ENCODE measurements around the gene CENPC. TPM values are rescaled to one million over a fixed set of nuclear protein-coding genes. Genes with fewer than 3 reads are reported as not detected.

The CENPC gene
- polyA plus RNA-seq, 2 of the 4 experiments (the other 2 are of a cell fraction) = 5.6 to 9.0 TPM

DNA sequence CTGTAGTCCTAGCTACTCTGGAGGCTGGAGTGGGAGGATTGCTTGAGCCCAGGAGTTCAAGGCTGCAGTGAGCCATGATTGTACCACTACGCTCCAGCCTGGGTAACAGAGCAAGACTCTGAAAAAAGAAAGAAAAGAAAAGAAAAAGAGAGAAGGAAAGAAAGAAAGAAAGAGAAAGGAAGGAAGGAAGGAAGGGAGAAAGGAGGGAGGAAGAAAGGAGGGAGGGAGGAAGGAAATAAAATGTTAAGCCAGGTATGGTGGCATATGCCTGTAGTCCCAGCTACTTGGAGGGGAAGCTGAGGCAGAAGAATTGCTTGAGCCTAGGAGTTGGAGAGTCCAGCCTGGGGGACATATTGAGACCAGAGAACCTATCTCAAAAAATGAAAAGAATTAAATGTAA lies 25.2 kb upstream of the CENPC start:
- no peak overlapping the region for H3K4me2 ChIP-seq
- DNase-seq (ENCODE audit: low read depth in 1 of 2, low spot score in 1 of 2) (no peak), FAIRE-seq (no peak), ATAC-seq (no peak)
- H3K27ac ChIP-seq = no peak overlapping the region
- WGBS (ENCODE audit: missing lambda C conversion rate) = 95% methylated on average over 1 of the region's 1 CpG
- ChIA-PET POLR2A (no interaction called here), CTCF (no interaction called here)
- TF ChIP-seq HOXB5 (CRISPR knock-in tag; IDR thresholded peaks at IDR 0.05) (no peak), FOXS1 (CRISPR knock-in tag; IDR thresholded peaks at IDR 0.05) (no peak), FOSL2 (IDR thresholded peaks at IDR 0.05) (no peak), FOSL2 (CRISPR knock-in tag; IDR thresholded peaks at IDR 0.05) (no peak)
- TF ChIP-seq, protein P1, sequence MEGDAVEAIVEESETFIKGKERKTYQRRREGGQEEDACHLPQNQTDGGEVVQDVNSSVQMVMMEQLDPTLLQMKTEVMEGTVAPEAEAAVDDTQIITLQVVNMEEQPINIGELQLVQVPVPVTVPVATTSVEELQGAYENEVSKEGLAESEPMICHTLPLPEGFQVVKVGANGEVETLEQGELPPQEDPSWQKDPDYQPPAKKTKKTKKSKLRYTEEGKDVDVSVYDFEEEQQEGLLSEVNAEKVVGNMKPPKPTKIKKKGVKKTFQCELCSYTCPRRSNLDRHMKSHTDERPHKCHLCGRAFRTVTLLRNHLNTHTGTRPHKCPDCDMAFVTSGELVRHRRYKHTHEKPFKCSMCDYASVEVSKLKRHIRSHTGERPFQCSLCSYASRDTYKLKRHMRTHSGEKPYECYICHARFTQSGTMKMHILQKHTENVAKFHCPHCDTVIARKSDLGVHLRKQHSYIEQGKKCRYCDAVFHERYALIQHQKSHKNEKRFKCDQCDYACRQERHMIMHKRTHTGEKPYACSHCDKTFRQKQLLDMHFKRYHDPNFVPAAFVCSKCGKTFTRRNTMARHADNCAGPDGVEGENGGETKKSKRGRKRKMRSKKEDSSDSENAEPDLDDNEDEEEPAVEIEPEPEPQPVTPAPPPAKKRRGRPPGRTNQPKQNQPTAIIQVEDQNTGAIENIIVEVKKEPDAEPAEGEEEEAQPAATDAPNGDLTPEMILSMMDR (IDR thresholded peaks at IDR 0.05) = no peak
- H3K4me1 ChIP-seq = no peaks in the 10 kb centered on the region
- no peaks in the 10 kb centered on the region for H3K9me3 ChIP-seq
- no peak overlapping the region for H3K4me3 ChIP-seq

DNA sequence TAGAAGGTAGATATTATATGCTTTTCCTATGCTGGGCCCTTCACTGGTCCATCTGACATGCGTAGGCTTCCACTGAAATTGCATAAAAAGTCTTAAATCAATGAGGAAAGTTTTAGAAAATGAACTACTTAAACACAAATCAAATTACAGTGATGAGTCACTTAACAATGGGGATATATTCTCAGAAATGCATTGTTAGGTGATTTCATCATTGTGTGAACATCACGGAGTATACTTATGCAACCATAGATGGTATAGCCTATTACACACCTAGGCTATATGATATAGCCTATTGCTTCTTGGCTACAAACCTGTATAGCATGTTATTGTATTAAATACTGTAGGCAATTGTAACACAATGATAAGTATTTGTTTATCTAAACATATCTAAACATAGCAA lies 23.5 kb upstream of the CENPC start:
- no peak for FAIRE-seq
- POLR2A ChIA-PET = no interaction called here
- no peak for ATAC-seq

DNA sequence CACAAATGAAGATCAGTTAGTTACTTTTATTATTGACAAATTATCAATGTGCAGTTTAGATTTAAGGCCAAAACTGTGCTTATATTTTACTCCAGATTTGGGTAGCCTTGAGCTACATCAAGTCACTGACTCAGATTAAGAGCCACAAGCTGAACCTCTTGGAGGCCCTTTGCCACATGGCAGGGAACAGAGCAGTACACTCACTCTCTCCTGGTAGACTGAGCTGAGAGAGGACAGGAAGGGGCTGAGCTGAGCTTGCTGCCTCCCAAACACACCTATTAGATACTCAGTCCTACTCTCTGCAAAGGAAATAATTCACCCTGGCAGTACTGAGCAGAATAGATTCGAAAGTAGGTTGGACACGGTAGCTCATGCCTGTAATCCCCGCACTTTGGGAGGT lies 21.0 kb upstream of the CENPC start:
- 71% methylated on average over 3 of the region's 3 CpGs for WGBS (ENCODE audit: missing lambda C conversion rate)
- no peak overlapping the region for H3K4me2 ChIP-seq
- DNase-seq (ENCODE audit: low read depth in 1 of 2, low spot score in 1 of 2) = no peak
- no peaks in the 10 kb centered on the region for H3K4me1 ChIP-seq
- H3K4me3 ChIP-seq = no peak overlapping the region
- FAIRE-seq = no peak
- ATAC-seq = no peak
- ChIA-PET POLR2A (no interaction called here), CTCF (no interaction called here)
- H3K27ac ChIP-seq = no peak overlapping the region
- TF ChIP-seq POLR2AphosphoS2 (conservative IDR thresholded peaks at IDR 0.05; ENCODE audit: low read length) (no peak), FOXS1 (CRISPR knock-in tag; IDR thresholded peaks at IDR 0.05) (no peak), MYC (IDR thresholded peaks at IDR 0.05; ENCODE audit: borderline replicate concordance, low read length) (no peak), CHD4 (IDR thresholded peaks at IDR 0.05; ENCODE audit: borderline replicate concordance) (no peak), FOSL2 (IDR thresholded peaks at IDR 0.05) (no peak), FOSL2 (CRISPR knock-in tag; IDR thresholded peaks at IDR 0.05) (no peak), EHMT2 (IDR thresholded peaks at IDR 0.05; ENCODE audit: low read depth) (no peak), CBX8 (IDR thresholded peaks at IDR 0.05) (no peak), RARB (CRISPR knock-in tag; IDR thresholded peaks at IDR 0.05) (no peak), ZNF302 (CRISPR knock-in tag; IDR thresholded peaks at IDR 0.05) (no peak), SMC3 (IDR thresholded peaks at IDR 0.05) (no peak), EP300 (IDR thresholded peaks at IDR 0.05) (no peak)
- TF ChIP-seq, protein P2, sequence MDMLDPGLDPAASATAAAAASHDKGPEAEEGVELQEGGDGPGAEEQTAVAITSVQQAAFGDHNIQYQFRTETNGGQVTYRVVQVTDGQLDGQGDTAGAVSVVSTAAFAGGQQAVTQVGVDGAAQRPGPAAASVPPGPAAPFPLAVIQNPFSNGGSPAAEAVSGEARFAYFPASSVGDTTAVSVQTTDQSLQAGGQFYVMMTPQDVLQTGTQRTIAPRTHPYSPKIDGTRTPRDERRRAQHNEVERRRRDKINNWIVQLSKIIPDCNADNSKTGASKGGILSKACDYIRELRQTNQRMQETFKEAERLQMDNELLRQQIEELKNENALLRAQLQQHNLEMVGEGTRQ (IDR thresholded peaks at IDR 0.05) = no peak
- no peaks in the 10 kb centered on the region for H3K9me3 ChIP-seq

More for the DNA sequence above, 23.5 kb upstream of the CENPC start:
- TF ChIP-seq HOXB13 (CRISPR knock-in tag; IDR thresholded peaks at IDR 0.05; ENCODE audit: low read depth) (no peak), JUN (IDR thresholded peaks at IDR 0.05) (no peak), NFE2L2 (conservative IDR thresholded peaks at IDR 0.05; ENCODE audit: low read length) (no peak), HDAC2 (IDR thresholded peaks at IDR 0.05) (no peak), RFX5 (IDR thresholded peaks at IDR 0.05) (no peak), HOXB5 (CRISPR knock-in tag; IDR thresholded peaks at IDR 0.05) (no peak), RAD21 (conservative IDR thresholded peaks at IDR 0.05 in 1 of 2, IDR thresholded peaks at IDR 0.05 in 1 of 2) (no peak), CHD4 (IDR thresholded peaks at IDR 0.05; ENCODE audit: borderline replicate concordance) (no peak), KDM5A (IDR thresholded peaks at IDR 0.05) (no peak), FOXS1 (CRISPR knock-in tag; IDR thresholded peaks at IDR 0.05) (no peak), FOSB (CRISPR knock-in tag; IDR thresholded peaks at IDR 0.05) (no peak), KDM1A (IDR thresholded peaks at IDR 0.05; ENCODE audit: low read depth) (no peak)
- TF ChIP-seq, protein P3, sequence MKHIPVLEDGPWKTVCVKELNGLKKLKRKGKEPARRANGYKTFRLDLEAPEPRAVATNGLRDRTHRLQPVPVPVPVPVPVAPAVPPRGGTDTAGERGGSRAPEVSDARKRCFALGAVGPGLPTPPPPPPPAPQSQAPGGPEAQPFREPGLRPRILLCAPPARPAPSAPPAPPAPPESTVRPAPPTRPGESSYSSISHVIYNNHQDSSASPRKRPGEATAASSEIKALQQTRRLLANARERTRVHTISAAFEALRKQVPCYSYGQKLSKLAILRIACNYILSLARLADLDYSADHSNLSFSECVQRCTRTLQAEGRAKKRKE (CRISPR knock-in tag; IDR thresholded peaks at IDR 0.05; ENCODE audit: low read depth) = no peak
- TF ChIP-seq, protein P4, sequence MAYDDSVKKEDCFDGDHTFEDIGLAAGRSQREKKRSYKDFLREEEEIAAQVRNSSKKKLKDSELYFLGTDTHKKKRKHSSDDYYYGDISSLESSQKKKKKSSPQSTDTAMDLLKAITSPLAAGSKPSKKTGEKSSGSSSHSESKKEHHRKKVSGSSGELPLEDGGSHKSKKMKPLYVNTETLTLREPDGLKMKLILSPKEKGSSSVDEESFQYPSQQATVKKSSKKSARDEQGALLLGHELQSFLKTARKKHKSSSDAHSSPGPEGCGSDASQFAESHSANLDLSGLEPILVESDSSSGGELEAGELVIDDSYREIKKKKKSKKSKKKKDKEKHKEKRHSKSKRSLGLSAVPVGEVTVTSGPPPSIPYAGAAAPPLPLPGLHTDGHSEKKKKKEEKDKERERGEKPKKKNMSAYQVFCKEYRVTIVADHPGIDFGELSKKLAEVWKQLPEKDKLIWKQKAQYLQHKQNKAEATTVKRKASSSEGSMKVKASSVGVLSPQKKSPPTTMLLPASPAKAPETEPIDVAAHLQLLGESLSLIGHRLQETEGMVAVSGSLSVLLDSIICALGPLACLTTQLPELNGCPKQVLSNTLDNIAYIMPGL (CRISPR knock-in tag; IDR thresholded peaks at IDR 0.05; ENCODE audit: borderline replicate concordance) = no peak
- TF ChIP-seq, protein P1 (IDR thresholded peaks at IDR 0.05) = no peak
- Histone ChIP-seq H3K27ac (no peak overlapping the region), H3K9me3 (no peaks in the 10 kb centered on the region), H3K4me2 (no peak overlapping the region), H3K4me3 (no peak overlapping the region), H3K4me1 (no peaks in the 10 kb centered on the region)
- DNase-seq (ENCODE audit: low read depth in 1 of 2, low spot score in 1 of 2) = no peak
- 60% methylated on average over 2 of the region's 2 CpGs for WGBS (ENCODE audit: missing lambda C conversion rate)
- CTCF ChIA-PET = no interaction called here

All from A549 (cell line).